Tibial nerve (tissue), 4 donors: ENCODE results near the gene MYO6. TPM values are rescaled to one million over a fixed set of nuclear protein-coding genes. Genes with fewer than 3 reads are reported as not detected.

ENCODE experiments used
- DNase-seq, 2 donors: peaks; one replicate each; pipeline ENCODE4 v3.0.0-alpha.2; 2019; ENCODE audit warnings: low spot score in 2 of 2
- H3K27ac ChIP-seq, 4 donors: fragments of 200-600 bp; sonication (generic) in 3 of 4; one replicate each; pipeline ENCODE4 v1.5.1; 2017 to 2019; ENCODE audit warnings: mild to moderate bottlenecking in 1 of 4
- H3K27me3 ChIP-seq, 2 donors: fragments of 200-600 bp; sonication (generic) in 1 of 2; one replicate each; pipeline versions ENCODE4 v1.5.1 to v1.6.0; 2017 to 2019
- H3K36me3 ChIP-seq, 3 donors: fragments of 200-600 bp; sonication (generic); one replicate each; pipeline ENCODE4 v1.5.1; 2018 to 2019
- H3K4me1 ChIP-seq, 4 donors: fragments of 200-600 bp; sonication (generic) in 3 of 4; one replicate each; pipeline ENCODE4 v1.5.1; 2017 to 2019
- H3K4me3 ChIP-seq, 4 donors: fragments of 200-600 bp; sonication (generic) in 3 of 4; one replicate each; pipeline ENCODE4 v1.5.1; 2017 to 2019; ENCODE audit warnings: mild to moderate bottlenecking in 1 of 4, moderate library complexity in 1 of 4
- H3K9me3 ChIP-seq, 4 donors: fragments of 200-600 bp; sonication (generic) in 3 of 4; one replicate each; pipeline ENCODE4 v1.5.1; 2017 to 2019
- CTCF ChIP-seq, 5 experiments: fragments of 200-600 bp in 3 of 5; fragments of 450-650 bp in 2 of 5; sonication (generic) in 3 of 5; IDR thresholded peaks; one replicate each; pipeline ENCODE4 v1.5.1; 2016 to 2019; ENCODE audit warnings: antibody characterized with exemption in 5 of 5, mild to moderate bottlenecking in 3 of 5, moderate library complexity in 2 of 5
- EP300 ChIP-seq, 2 donors: sonication (generic); formaldehyde crosslinking; IDR thresholded peaks; one replicate each; pipeline ENCODE4 v1.6.1; 2017; ENCODE audit warnings: antibody characterized with exemption in 2 of 2, mild to moderate bottlenecking in 1 of 2
- POLR2A ChIP-seq, 2 donors: fragments of 450-650 bp; IDR thresholded peaks; one replicate each; pipeline ENCODE4 v1.6.1; 2017; ENCODE audit warnings: antibody characterized with exemption in 2 of 2, mild to moderate bottlenecking in 2 of 2, moderate library complexity in 2 of 2
- WGBS, 2 donors: methylation state at CpG; one replicate each; pipeline ENCODE4 v1.1.5; 2018; 5-methylcytosine and 5-hydroxymethylcytosine counted together
- total RNA-seq, 4 donors: library from RNA; depleted of rRNA; stranded (reverse); fragments of >200 nt; gene quantifications; one replicate each; pipeline ENCODE4 v1.1.0, GENCODE V29; 2016

Gene MYO6
- total RNA-seq, 4 donors from 2014 or later, result 16.5 to 21.3 (median 19.2) TPM

- H3K4me1 ChIP-seq, result peaks cover 0 to 13% (median 0%) of the 10 kb centered on the region in 4 donors
- no peak overlapping the region for H3K4me3 ChIP-seq
- 96 to 97% methylated on average over 8 of the region's 8 CpGs for WGBS, 2 donors
- no peaks in the 10 kb centered on the region for H3K9me3 ChIP-seq
- no peaks in the 10 kb centered on the region for H3K27me3 ChIP-seq
- DNase-seq, result no peak
- TF ChIP-seq CTCF (IDR thresholded peaks at IDR 0.05), result no peak
- no peak for TF ChIP-seq POLR2A (IDR thresholded peaks at IDR 0.05)
- no peak for TF ChIP-seq EP300 (IDR thresholded peaks at IDR 0.05)
- no peak overlapping the region for H3K27ac ChIP-seq
- H3K36me3 ChIP-seq, result no peaks in the 10 kb centered on the region
Observed at GRCh38 chr6:75762063-75762462, 13.0 kb downstream of the MYO6 start.

GRCh38 chr6:75766387-75766786 lies 17.3 kb downstream of the MYO6 start:
- Histone ChIP-seq H3K9me3 (no peaks in the 10 kb centered on the region), H3K4me3 (no peak overlapping the region), H3K4me1 (no peaks in the 10 kb centered on the region), H3K27me3 (no peaks in the 10 kb centered on the region), H3K27ac (no peak overlapping the region), H3K36me3 (no peaks in the 10 kb centered on the region)
- TF ChIP-seq POLR2A (IDR thresholded peaks at IDR 0.05), result no peak
- TF ChIP-seq CTCF (IDR thresholded peaks at IDR 0.05), result no peak
- no peak for TF ChIP-seq EP300 (IDR thresholded peaks at IDR 0.05)
- DNase-seq, result no peak

GRCh38 chr6:75770844-75771243 lies 21.8 kb downstream of the MYO6 start:
- Histone ChIP-seq H3K27ac (no peak overlapping the region), H3K9me3 (no peaks in the 10 kb centered on the region), H3K4me1 (no peaks in the 10 kb centered on the region), H3K27me3 (no peaks in the 10 kb centered on the region), H3K4me3 (no peak overlapping the region), H3K36me3 (no peaks in the 10 kb centered on the region)
- 92 to 94% methylated on average over 5 of the region's 5 CpGs for WGBS, 2 donors
- no peak for DNase-seq
- no peak for TF ChIP-seq EP300 (IDR thresholded peaks at IDR 0.05)
- no peak for TF ChIP-seq POLR2A (IDR thresholded peaks at IDR 0.05)
- no peak for TF ChIP-seq CTCF (IDR thresholded peaks at IDR 0.05)

- WGBS, 2 donors, result 74 to 83% methylated on average over 3 of the region's 3 CpGs
- H3K4me1 ChIP-seq, result no peaks in the 10 kb centered on the region
- no peaks in the 10 kb centered on the region for H3K9me3 ChIP-seq
- no peak overlapping the region for H3K4me3 ChIP-seq
- H3K27me3 ChIP-seq, result no peaks in the 10 kb centered on the region
- H3K27ac ChIP-seq, result no peak overlapping the region
- DNase-seq, result no peak
- no peaks in the 10 kb centered on the region for H3K36me3 ChIP-seq
- TF ChIP-seq EP300 (IDR thresholded peaks at IDR 0.05), result no peak
- no peak for TF ChIP-seq CTCF (IDR thresholded peaks at IDR 0.05)
- no peak for TF ChIP-seq POLR2A (IDR thresholded peaks at IDR 0.05)
Observed at GRCh38 chr6:75775219-75775618, 26.2 kb downstream of the MYO6 start.

GRCh38 chr6:75776461-75776860 lies 27.4 kb downstream of the MYO6 start:
- H3K4me1 ChIP-seq, result no peaks in the 10 kb centered on the region
- H3K27ac ChIP-seq, result no peak overlapping the region
- no peak for TF ChIP-seq POLR2A (IDR thresholded peaks at IDR 0.05)
- TF ChIP-seq EP300 (IDR thresholded peaks at IDR 0.05), result no peak
- TF ChIP-seq CTCF (IDR thresholded peaks at IDR 0.05), result no peak
- H3K9me3 ChIP-seq, result no peaks in the 10 kb centered on the region
- no peaks in the 10 kb centered on the region for H3K36me3 ChIP-seq
- no peaks in the 10 kb centered on the region for H3K27me3 ChIP-seq
- H3K4me3 ChIP-seq, result no peak overlapping the region
- DNase-seq, result no peak
- 63 to 74% methylated on average over 2 of the region's 2 CpGs for whole genome bisulfite sequencing, 2 donors
